Fibroblast of peridontal ligament (primary cell): Measurements from ENCODE around the gene TUT4.

ENCODE experiments used
- DNase-seq: peaks from one replicate; pipeline ENCODE4 v3.0.0-alpha.2; 2010; ENCODE audit errors: extremely low read depth

The TUT4 gene

GRCh38 chr1:52574594-52574993 lies 21.7 kb upstream of the TUT4 start:
- peak; percentile 98 for DNase-seq

- no peak for DNase-seq
Measured at GRCh38 chr1:52572387-52572786, 19.5 kb upstream of the TUT4 start.

GRCh38 chr1:52571783-52572182 lies 18.9 kb upstream of the TUT4 start:
- DNase-seq = peak; percentile 78

- no peak for DNase-seq
Measured at GRCh38 chr1:52569449-52570210, 16.7 kb upstream of the TUT4 start.

GRCh38 chr1:52567943-52568342 lies 15.1 kb upstream of the TUT4 start:
- peak; percentile 34 for DNase-seq

GRCh38 chr1:52562766-52563165 lies 9.9 kb upstream of the TUT4 start:
- no peak for DNase-seq

GRCh38 chr1:52559875-52560274 lies 7.0 kb upstream of the TUT4 start:
- no peak for DNase-seq

- no peak for DNase-seq
Measured at GRCh38 chr1:52558941-52559340, 6.0 kb upstream of the TUT4 start.

- DNase-seq = no peak
Measured at GRCh38 chr1:52556641-52557360, 3.9 kb upstream of the TUT4 start.

GRCh38 chr1:52554756-52555155 lies 1.9 kb upstream of the TUT4 start:
- no peak for DNase-seq

- DNase-seq = no peak
Measured at GRCh38 chr1:52554267-52554640, 1.4 kb upstream of the TUT4 start.

- DNase-seq = peak; percentile 79
Measured at GRCh38 chr1:52553362-52554266, 722 bp upstream of the TUT4 start.

GRCh38 chr1:52552236-52552504 lies 722 bp downstream of the TUT4 start:
- DNase-seq = no peak

- peak; percentile 63 for DNase-seq
Measured at GRCh38 chr1:52551507-52552235, 1.2 kb downstream of the TUT4 start.

- no peak for DNase-seq
Measured at GRCh38 chr1:52550447-52550846, 2.4 kb downstream of the TUT4 start.

GRCh38 chr1:52549267-52549666 lies 3.6 kb downstream of the TUT4 start:
- no peak for DNase-seq

GRCh38 chr1:52546852-52547251 lies 6.0 kb downstream of the TUT4 start:
- no peak for DNase-seq

- no peak for DNase-seq
Measured at GRCh38 chr1:52544665-52545525, 8.0 kb downstream of the TUT4 start.

GRCh38 chr1:52542085-52542688 lies 10.7 kb downstream of the TUT4 start:
- DNase-seq = no peak

GRCh38 chr1:52534928-52535764 lies 17.7 kb downstream of the TUT4 start:
- DNase-seq = no peak
